Measurements from ENCODE around the gene TRIM44. TPM values are rescaled to one million over a fixed set of nuclear protein-coding genes. Genes with fewer than 3 reads are reported as not detected.
"Not testable (repeated sequence)": the region's sequence is repeated elsewhere in the genome, so short reads cannot be mapped to it uniquely, and the experiment has no call there.

TRIM44 gene
- polyA plus RNA-seq, 6 donors from 2014 or later: 37.2 to 69.6 (median 59.6) TPM

DNA sequence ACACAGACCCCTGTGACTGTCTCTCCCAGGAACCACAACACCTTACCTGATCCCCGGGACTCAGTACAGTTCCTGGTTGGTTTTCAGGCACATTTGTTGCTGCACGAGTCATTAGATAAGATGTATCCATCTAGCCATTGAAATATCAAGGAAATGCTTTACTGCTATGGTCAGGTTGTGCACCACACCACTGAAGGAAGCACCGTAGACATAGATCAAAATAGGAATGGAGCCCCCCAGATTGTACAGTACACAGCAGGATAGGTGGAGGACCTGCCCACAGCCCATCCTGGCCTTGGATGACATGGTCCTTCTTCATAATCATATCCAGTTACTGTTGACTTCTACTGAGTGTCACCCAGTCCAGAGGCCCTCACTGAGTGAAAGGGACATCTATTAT is 195.3 kb downstream of the TRIM44 start:
- H3K27ac Mint-ChIP-seq: no peak overlapping the region
- DNase-seq (no peak), ATAC-seq (ENCODE audit: low read depth in 2 of 2) (no peak)
- H3K9me3 Mint-ChIP-seq: peaks cover 0 to 2% (median 0%) of the 10 kb centered on the region in 7 donors
- no peaks in the 10 kb centered on the region for H3K36me3 Mint-ChIP-seq
- no peak overlapping the region for H3K4me3 Mint-ChIP-seq
- H3K27me3 Mint-ChIP-seq: peaks cover 0 to 12% (median under 1%) of the 10 kb centered on the region in 3 donors
- no peaks in the 10 kb centered on the region for H3K4me1 Mint-ChIP-seq

DNA sequence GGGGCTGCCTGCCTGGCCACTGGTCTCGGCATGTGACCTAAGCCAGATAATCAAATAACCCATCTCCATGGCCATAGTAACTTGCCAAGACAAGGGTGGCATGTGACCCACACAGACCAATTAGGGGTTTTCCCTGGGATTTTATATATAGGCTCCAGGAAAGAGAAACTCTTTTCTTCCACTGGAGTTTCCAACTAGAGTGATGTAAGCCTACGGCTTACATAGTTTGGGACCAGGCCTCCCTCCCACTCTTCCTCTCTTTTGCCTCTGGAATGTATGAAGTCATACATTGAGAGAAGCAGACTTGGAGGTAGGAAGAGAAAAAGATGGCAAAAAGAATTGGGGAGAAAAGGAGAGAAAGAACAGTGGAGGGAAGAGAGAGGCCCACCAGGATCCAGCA is 196.7 kb downstream of the TRIM44 start:
- DNase-seq (no peak), ATAC-seq (ENCODE audit: low read depth in 2 of 2) (no peak)
- H3K4me3 Mint-ChIP-seq: no peak overlapping the region
- peaks cover 7 to 22% (median 8%) of the 10 kb centered on the region in 3 donors for H3K27me3 Mint-ChIP-seq
- H3K27ac Mint-ChIP-seq: peak overlapping the region in 1 of 6 donors; percentile 38
- H3K36me3 Mint-ChIP-seq: no peaks in the 10 kb centered on the region
- H3K9me3 Mint-ChIP-seq: peaks cover 0 to 7% (median 2%) of the 10 kb centered on the region in 7 donors
- H3K4me1 Mint-ChIP-seq: no peaks in the 10 kb centered on the region

DNA sequence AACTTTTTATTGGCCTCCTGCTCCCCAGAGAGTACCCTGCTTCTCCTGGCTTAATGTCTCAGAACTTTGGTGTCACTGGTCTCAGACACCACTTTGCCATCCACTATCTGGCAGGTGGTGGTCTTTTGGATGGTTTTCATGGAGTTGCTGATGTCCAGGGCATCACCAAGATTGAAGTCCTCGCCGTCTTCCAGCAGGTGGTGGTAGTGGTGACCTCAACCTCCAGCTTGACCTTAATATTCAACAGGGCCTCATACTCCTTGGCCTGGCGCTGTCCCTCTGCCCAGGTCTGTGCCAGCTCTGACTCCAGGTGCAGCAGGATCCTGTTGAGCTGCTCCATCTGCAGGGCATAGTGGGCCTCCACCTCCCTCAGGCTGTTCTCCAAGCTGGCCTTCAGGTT is 197.6 kb downstream of the TRIM44 start:
- not testable (repeated sequence) for DNase-seq; H3K4me3 Mint-ChIP-seq; ATAC-seq (ENCODE audit: low read depth in 2 of 2); H3K36me3 Mint-ChIP-seq; H3K4me1 Mint-ChIP-seq; H3K9me3 Mint-ChIP-seq
- Mint-ChIP-seq H3K27ac (peak overlapping the region in 1 of 6 donors; percentile 4), H3K27me3 (peaks cover 7 to 22% (median 8%) of the 10 kb centered on the region in 3 donors)

DNA sequence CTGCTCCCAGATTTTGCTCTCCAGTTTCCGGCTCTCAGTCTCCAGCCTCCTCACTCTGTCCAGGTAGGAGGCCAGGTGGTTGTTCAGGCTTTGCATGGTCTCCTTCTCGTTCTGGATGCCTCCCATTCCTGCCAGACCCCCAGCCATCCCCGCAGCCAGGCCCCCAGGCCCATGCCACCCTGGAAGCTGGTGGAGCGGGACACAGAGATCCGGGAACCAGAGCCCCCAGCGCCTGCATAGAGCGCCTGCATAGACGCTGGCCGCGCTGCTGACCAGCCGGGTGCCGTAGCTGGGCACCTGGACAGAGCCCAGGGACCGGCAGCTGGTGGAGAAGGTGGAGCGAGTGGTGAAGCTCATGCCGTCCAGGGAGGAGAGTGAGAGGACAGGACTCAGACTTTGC is 198.6 kb downstream of the TRIM44 start:
- no peak overlapping the region for H3K27ac Mint-ChIP-seq
- no peak overlapping the region for H3K4me3 Mint-ChIP-seq
- H3K9me3 Mint-ChIP-seq: peaks cover 0 to 8% (median 2%) of the 10 kb centered on the region in 7 donors
- no peaks in the 10 kb centered on the region for H3K4me1 Mint-ChIP-seq
- no peak for DNase-seq
- H3K27me3 Mint-ChIP-seq: peaks cover 7 to 22% (median 8%) of the 10 kb centered on the region in 3 donors
- ATAC-seq (ENCODE audit: low read depth in 2 of 2): no peak
- H3K36me3 Mint-ChIP-seq: no peaks in the 10 kb centered on the region

DNA sequence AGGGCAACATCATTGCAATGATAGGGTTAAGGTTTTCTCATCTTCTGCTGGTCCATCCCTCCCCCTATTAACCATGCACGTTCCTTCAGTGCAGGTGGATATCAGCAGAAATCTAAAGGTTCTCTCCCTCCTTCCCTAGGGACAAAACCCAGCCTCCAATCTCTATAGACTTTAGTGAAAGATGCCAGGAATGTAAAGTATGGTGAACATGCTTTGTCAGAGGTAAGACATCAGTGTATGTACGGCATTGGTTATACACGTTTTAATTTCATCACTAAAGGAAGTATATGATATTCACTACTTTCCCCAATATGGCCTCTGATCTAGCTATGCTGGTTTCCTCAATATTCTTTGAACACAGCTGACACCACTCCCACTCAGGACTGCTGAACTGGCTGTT is 200.1 kb downstream of the TRIM44 start:
- Mint-ChIP-seq H3K27me3 (peaks cover 7 to 22% (median 8%) of the 10 kb centered on the region in 3 donors), H3K36me3 (peaks cover 0 to 9% of the 10 kb centered on the region in 2 donors), H3K27ac (no peak overlapping the region), H3K4me1 (peaks cover 0 to 5% (median 0%) of the 10 kb centered on the region in 3 donors), H3K4me3 (no peak overlapping the region), H3K9me3 (peaks cover 5 to 17% (median 8%) of the 10 kb centered on the region in 7 donors)
- ATAC-seq (ENCODE audit: low read depth in 2 of 2): no peak
- no peak for DNase-seq

DNA sequence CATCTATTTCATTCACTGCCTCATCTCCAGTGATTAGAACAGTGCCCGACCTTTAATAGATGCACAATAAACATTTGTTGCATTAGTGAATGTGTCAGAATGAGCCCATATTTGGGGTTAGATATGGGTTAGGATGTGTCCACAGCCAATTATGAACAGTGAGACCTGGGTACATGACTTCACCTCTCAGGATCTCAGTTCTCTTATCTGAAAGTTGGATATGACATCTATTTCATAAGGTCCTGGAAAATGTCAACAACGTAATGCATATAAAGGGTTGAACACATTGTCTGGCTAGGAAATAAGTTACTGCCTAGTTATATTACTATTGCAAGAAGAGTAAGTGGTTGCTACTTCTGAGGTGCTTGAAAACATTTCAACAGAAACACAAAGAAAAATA is 201.6 kb downstream of the TRIM44 start:
- DNase-seq (no peak), ATAC-seq (ENCODE audit: low read depth in 2 of 2) (no peak)
- H3K27ac Mint-ChIP-seq: no peak overlapping the region
- H3K4me1 Mint-ChIP-seq: peaks cover 0 to 5% (median 0%) of the 10 kb centered on the region in 3 donors
- H3K36me3 Mint-ChIP-seq: peaks cover 9 to 21% of the 10 kb centered on the region in 2 donors
- peaks cover 12 to 31% (median 20%) of the 10 kb centered on the region in 7 donors for H3K9me3 Mint-ChIP-seq
- H3K27me3 Mint-ChIP-seq: peaks cover 7 to 22% (median 8%) of the 10 kb centered on the region in 3 donors
- H3K4me3 Mint-ChIP-seq: no peak overlapping the region

DNA sequence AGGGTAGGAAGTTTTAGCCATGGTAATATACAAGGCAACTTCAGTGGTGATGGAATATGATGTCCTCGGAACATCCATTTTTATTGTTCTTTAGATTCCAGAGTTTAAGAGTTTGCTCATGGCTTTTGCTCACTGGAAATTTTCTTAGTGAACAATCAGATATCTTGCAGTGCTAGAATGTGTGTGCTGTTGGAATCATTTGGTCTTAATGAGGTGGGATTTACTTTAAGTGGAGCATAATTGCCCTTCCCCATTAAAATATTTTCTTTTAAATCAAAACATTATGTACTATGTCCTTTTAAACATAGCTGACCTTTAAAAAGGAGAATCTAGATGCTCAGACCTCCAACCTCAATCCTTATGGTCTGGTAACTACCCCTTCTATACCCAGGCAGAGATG is 204.0 kb downstream of the TRIM44 start:
- Mint-ChIP-seq H3K4me3 (no peak overlapping the region), H3K9me3 (peaks cover 15 to 49% (median 24%) of the 10 kb centered on the region in 7 donors), H3K36me3 (peaks cover 9 to 21% of the 10 kb centered on the region in 2 donors)

More for the DNA sequence above, 204.0 kb downstream of the TRIM44 start:
- Mint-ChIP-seq H3K27ac (no peak overlapping the region), H3K4me1 (peaks cover 0 to 5% (median 0%) of the 10 kb centered on the region in 3 donors), H3K27me3 (peaks cover 7 to 16% (median 8%) of the 10 kb centered on the region in 3 donors)
- ATAC-seq (ENCODE audit: low read depth in 2 of 2) (no peak), DNase-seq (no peak)

Other genes with a start within 250 kb of the TRIM44 start
- gene SLC1A2, start 243.2 kb upstream of the TRIM44 start, polyA plus RNA-seq (ENCODE audit: low read depth in 6 of 6): under 1 TPM in 2 of 6 donors, not detected in 4; 0.07 to 0.09 TPM
- gene PAMR1, start 137.2 kb upstream of the TRIM44 start, polyA plus RNA-seq (ENCODE audit: low read depth in 6 of 6): not detected
- gene FJX1, start 44.3 kb upstream of the TRIM44 start, polyA plus RNA-seq (ENCODE audit: low read depth in 6 of 6): under 1 TPM in 2 of 6 donors, not detected in 4; 0.21 to 0.32 TPM

Measured in naive B cell (primary cell).